ENCODE data around the gene CPVL. TPM values are rescaled to one million over a fixed set of nuclear protein-coding genes. Genes with fewer than 3 reads are reported as not detected.

Gene CPVL
- total RNA-seq, 1 experiment from 2014 or later = 26.9 TPM

GRCh38 chr7:29075606-29076005 is 70.7 kb downstream of the CPVL start:
- no peak for DNase-seq
- no peak overlapping the region for H3K27ac Mint-ChIP-seq
- Histone ChIP-seq H3K23ac (ENCODE audit: insufficient read length, low read depth, low read length) (no peak overlapping the region), H3K27ac (ENCODE audit: insufficient read length, low read depth, low read length) (no peak overlapping the region), H3K4me2 (ENCODE audit: insufficient read depth, insufficient read length, low read length) (no peak overlapping the region), H3T11ph (ENCODE audit: low read length) (no peak overlapping the region), H3K4me1 (ENCODE audit: insufficient read depth, low read length) (peaks cover 2% of the 10 kb centered on the region), H2AFZ (ENCODE audit: low read length) (no peak overlapping the region), H3K27me3 (ENCODE audit: insufficient read depth, low read length) (no peaks in the 10 kb centered on the region), H3K4ac (ENCODE audit: low read depth, low read length) (no peak overlapping the region), H4K5ac (ENCODE audit: insufficient read length, low read depth, low read length) (no peak overlapping the region), H2BK5ac (ENCODE audit: insufficient read length, low read length) (no peak overlapping the region), H2BK12ac (ENCODE audit: insufficient read length, low read depth, low read length) (no peak overlapping the region), H4K20me1 (ENCODE audit: control insufficient read depth, insufficient read depth, insufficient read length) (no peaks in the 10 kb centered on the region), H3K9me3 (ENCODE audit: control insufficient read depth, low read depth, low read length) (no peaks in the 10 kb centered on the region), H3K56ac (ENCODE audit: insufficient read length, low read depth, low read length) (no peak overlapping the region), H2BK120ac (ENCODE audit: low read depth, low read length, poor library complexity, severe bottlenecking) (no peak overlapping the region), H3K18ac (ENCODE audit: insufficient read length, low read depth, low read length) (no peak overlapping the region), H2AK5ac (ENCODE audit: insufficient read length, low read length) (no peak overlapping the region), H4K8ac (replicated peaks; ENCODE audit: insufficient read length, low read depth, low read length) (no peak overlapping the region), H3K14ac (ENCODE audit: insufficient read depth, low read length) (no peak overlapping the region), H4K91ac (ENCODE audit: insufficient read length, low read depth, low read length) (no peak overlapping the region), H3K23me2 (ENCODE audit: insufficient read length, low read depth, low read length, poor library complexity, severe bottlenecking) (no peaks in the 10 kb centered on the region), H2BK20ac (ENCODE audit: low read depth, low read length, poor library complexity, severe bottlenecking) (no peak overlapping the region), H2BK15ac (ENCODE audit: low read depth, low read length) (no peak overlapping the region), H3K79me2 (ENCODE audit: insufficient read depth, low read length) (no peaks in the 10 kb centered on the region), H3K9ac (ENCODE audit: extremely low read depth, insufficient read length, low read length) (no peak overlapping the region), H3K79me1 (ENCODE audit: insufficient read depth, low read depth, low read length, poor library complexity, severe bottlenecking) (no peaks in the 10 kb centered on the region)
- peaks cover 21 to 24% of the 10 kb centered on the region in 2 experiments for H3K4me1 Mint-ChIP-seq
- no peak for TF ChIP-seq CTCF (conservative IDR thresholded peaks at IDR 0.05)
- no peaks in the 10 kb centered on the region for H3K9me3 Mint-ChIP-seq
- H3K27me3 Mint-ChIP-seq (ENCODE audit: low read depth) = no peaks in the 10 kb centered on the region
- WGBS (ENCODE audit: extremely low coverage, insufficient read length, low lambda C conversion rate) = no CpG with 5 or more reads among the region's 1 CpG
- H3K36me3 Mint-ChIP-seq (ENCODE audit: insufficient read depth in 1 of 3, low read depth in 3 of 3) = no peaks in the 10 kb centered on the region
- no peak overlapping the region for H3K4me3 Mint-ChIP-seq

Data from H9 (cell line).